Endothelial cell of umbilical vein (primary cell): Measurements from ENCODE around the gene KRT86. TPM values are rescaled to one million over a fixed set of nuclear protein-coding genes. Genes with fewer than 3 reads are reported as not detected.

Experiments used
- BruUV-seq: library from RNA; stranded (reverse); fragments of 400-500 nt; replicated peaks from 2 replicates; lab custom pipeline; 2021; lab: Mats Ljungman, UMichigan
- CTCF ChIA-PET: fragments of 300-600, 350-600 bp; sonication (Branson Sonifier 250); formaldehyde crosslinking; loops from one replicate; lab custom pipeline; 2021; ENCODE audit warnings: antibody characterized with exemption, inconsistent platforms; lab: Charles Lee
- POLR2A ChIA-PET: fragments of 300-600, 350-600 bp; sonication (Branson Sonifier 250); formaldehyde crosslinking; loops from one replicate; lab custom pipeline; 2021; ENCODE audit warnings: antibody characterized with exemption, inconsistent platforms; lab: Charles Lee
- DNase-seq: peaks from one replicate; pipeline ENCODE4 v3.0.0-alpha.2; 2011; ENCODE audit warnings: low read depth, low spot score
- FAIRE-seq: peaks from 2 replicates; lab custom pipeline; 2011; peaks lifted over from hg19 to GRCh38; lab: Jason Lieb, UNC
- H2AFZ ChIP-seq: 2 replicates; pipeline ENCODE4 v1.6.0; 2012; ENCODE audit warnings: low read depth, low read length, control low read depth, inconsistent platforms
- H3K27ac ChIP-seq: 2 replicates; pipeline ENCODE4 v1.5.1; 2011; ENCODE audit warnings: low read depth, mild to moderate bottlenecking, control low read depth, low read length, moderate library complexity; ENCODE audit not compliant: insufficient read depth
- H3K27me3 ChIP-seq, 2 experiments: 2 replicates each; pipeline versions ENCODE4 v1.6.0 to v1.6.1; 2011; ENCODE audit warnings: low read length in 2 of 2, mixed read lengths in 1 of 2; ENCODE audit not compliant: control insufficient read depth in 2 of 2, insufficient read depth in 2 of 2
- H3K36me3 ChIP-seq, 2 experiments: 2 replicates in 1 of 2; 3 replicates in 1 of 2; pipeline ENCODE4 v1.5.1; 2011; ENCODE audit warnings: low read length in 2 of 2, mild to moderate bottlenecking in 1 of 2, moderate library complexity in 1 of 2; ENCODE audit not compliant: control insufficient read depth in 2 of 2, insufficient read depth in 2 of 2; ENCODE audit errors: extremely low read depth in 1 of 2
- H3K4me1 ChIP-seq: 3 replicates; pipeline ENCODE4 v1.5.1; 2011; ENCODE audit warnings: mild to moderate bottlenecking, low read length; ENCODE audit not compliant: control insufficient read depth, insufficient read depth; ENCODE audit errors: extremely low read depth
- H3K4me2 ChIP-seq: 2 replicates; pipeline ENCODE4 v1.6.1; 2011; ENCODE audit warnings: low read length, control low read depth, mixed read lengths; ENCODE audit not compliant: insufficient read depth
- H3K4me3 ChIP-seq, 3 experiments: fragments of 200-600 bp in 1 of 3; sonication (generic), shearing (Covaris generic) in 1 of 3; replicated peaks in 1 of 3; 2 replicates each; pipeline ENCODE4 v1.5.1; 2011 to 2016; ENCODE audit warnings: control low read depth in 3 of 3, low read length in 3 of 3, mild to moderate bottlenecking in 2 of 3, inconsistent platforms in 1 of 3, low read depth in 1 of 3, moderate library complexity in 1 of 3; ENCODE audit not compliant: insufficient read depth in 1 of 3
- H3K79me2 ChIP-seq: 2 replicates; pipeline ENCODE4 v1.6.0; 2012; ENCODE audit warnings: low read length, inconsistent platforms; ENCODE audit not compliant: control insufficient read depth, insufficient read depth
- H3K9ac ChIP-seq: replicated peaks from 2 replicates; pipeline ENCODE3; 2011; ENCODE audit warnings: low read length, control low read depth; ENCODE audit not compliant: insufficient read depth; ENCODE audit errors: extremely low read depth
- H3K9me1 ChIP-seq: replicated peaks from 3 replicates; pipeline ENCODE4 v1.6.0; 2011; ENCODE audit warnings: mild to moderate bottlenecking, low read length; ENCODE audit not compliant: control insufficient read depth, insufficient read depth; ENCODE audit errors: extremely low read depth
- H3K9me3 ChIP-seq: replicated peaks from 2 replicates; pipeline ENCODE4 v1.5.1; 2012; ENCODE audit warnings: low read length, inconsistent platforms; ENCODE audit not compliant: control insufficient read depth, insufficient read depth
- H4K20me1 ChIP-seq: replicated peaks from 2 replicates; pipeline ENCODE3; 2011; ENCODE audit warnings: mild to moderate bottlenecking, low read length; ENCODE audit not compliant: control insufficient read depth, insufficient read depth; ENCODE audit errors: extremely low read depth
- CTCF ChIP-seq, 2 donors: IDR thresholded peaks; 1 replicate in 1 of 2; 2 replicates in 1 of 2; pipeline ENCODE4 v1.5.1; 2011; ENCODE audit warnings: low read length in 2 of 2, mild to moderate bottlenecking in 2 of 2, moderate library complexity in 2 of 2, control low read depth in 1 of 2, inconsistent platforms in 1 of 2, low read depth in 1 of 2; ENCODE audit not compliant: insufficient read depth in 1 of 2; ENCODE audit errors: extremely low read depth in 1 of 2
- EZH2 ChIP-seq: IDR thresholded peaks from 2 replicates; pipeline ENCODE4 v1.6.1; 2012; ENCODE audit warnings: borderline replicate concordance, low read depth, mild to moderate bottlenecking, moderate library complexity, low read length, inconsistent platforms; ENCODE audit not compliant: severe bottlenecking
- FOS ChIP-seq: IDR thresholded peaks from 2 replicates; pipeline ENCODE4 v1.6.1; 2011; ENCODE audit warnings: mild to moderate bottlenecking, low read length, moderate library complexity, borderline replicate concordance; ENCODE audit not compliant: insufficient read depth
- GATA2 ChIP-seq: IDR thresholded peaks from 2 replicates; pipeline ENCODE4 v1.7.0; 2011; ENCODE audit warnings: low read depth, mild to moderate bottlenecking, moderate library complexity, mixed read lengths, low read length; ENCODE audit not compliant: insufficient read length, insufficient read depth
- JUN ChIP-seq: IDR thresholded peaks from 2 replicates; pipeline ENCODE4 v1.6.1; 2011; ENCODE audit warnings: borderline replicate concordance, low read depth; ENCODE audit not compliant: insufficient read length, insufficient read depth
- MAX ChIP-seq: IDR thresholded peaks from 2 replicates; pipeline ENCODE4 v1.6.1; 2011; ENCODE audit not compliant: insufficient read depth, insufficient read length
- MYC ChIP-seq: IDR thresholded peaks from one replicate; pipeline ENCODE4 v1.6.1; 2011; ENCODE audit warnings: mild to moderate bottlenecking, low read depth, low read length
- POLR2A ChIP-seq: IDR thresholded peaks from 2 replicates; pipeline ENCODE4 v1.6.1; 2012; ENCODE audit warnings: low read depth, mild to moderate bottlenecking, control low read depth, low read length
- POLR2AphosphoS5 ChIP-seq: IDR thresholded peaks from 2 replicates; pipeline ENCODE4 v1.6.1; 2012; ENCODE audit warnings: low read depth, mild to moderate bottlenecking, control low read depth, low read length, moderate library complexity; ENCODE audit not compliant: insufficient read depth
- dilution Hi-C: fragments of 300-500 bp; cut with MboI; formaldehyde crosslinking; loops from one replicate; pipeline ENCODE4 v1.15.0; 2019; ENCODE audit warnings: low sequenced_read_pairs; ENCODE audit not compliant: extremely low pct_ligation_motif_present
- intact Hi-C: fragments of 100-400 bp; cut with micrococcal nuclease; formaldehyde crosslinking; loops from one replicate; pipeline ENCODE4 v1.10.0; 2022
- polyA plus RNA-seq, 4 experiments: library from polyadenylated mRNA; depleted of rRNA in 3 of 4; stranded (reverse) in 3 of 4; unstranded in 1 of 4; fragments of >200 nt; gene quantifications; 2 replicates each; pipeline versions ENCODE4 v1.2.1 to v1.2.3, GENCODE V29; 2011 to 2012; ENCODE audit warnings: missing spikeins in 1 of 4
- total RNA-seq: library from RNA; stranded (reverse); gene quantifications from 2 replicates; pipeline ENCODE4 v1.2.3, GENCODE V29; 2021

The KRT86 gene
- total and polyA plus RNA-seq, 2 donors (not counting 3 experiments of a cell fraction or from before 2014, with no cell fraction given), result not detected

GRCh38 chr12:52266514-52266913, 7.9 kb upstream of the KRT86 start:
- CTCF ChIA-PET, result interaction anchor here (0.7 to 4.0 kb wide), 4 partner anchors 14 to 241 kb away, joined by 3 to 28 read pairs (median 3); no protein-coding TSS in a partner anchor
- H3K27ac ChIP-seq, result no peak overlapping the region
- no peak overlapping the region for H3K4me2 ChIP-seq
- no peak overlapping the region for H2AFZ ChIP-seq
- TF ChIP-seq POLR2AphosphoS5 (no peak), POLR2A (no peak), FOS (no peak), MYC (no peak), GATA2 (no peak), MAX (no peak), EZH2 (no peak), CTCF (IDR thresholded peaks at IDR 0.05; ENCODE audit: extremely low read depth in 1 of 2, insufficient read depth in 1 of 2, low read depth in 1 of 2, low read length in 2 of 2) (no peak), JUN (no peak)
- no peak for FAIRE-seq
- H3K9me3 ChIP-seq, result no peaks in the 10 kb centered on the region
- no TSS peak for BruUV-seq
- no peaks in the 10 kb centered on the region for H4K20me1 ChIP-seq
- no peaks in the 10 kb centered on the region for H3K79me2 ChIP-seq
- POLR2A ChIA-PET, result interaction anchor here (0.5 kb wide), 1 partner anchor 20 kb away, joined by 3 read pairs; no protein-coding TSS in a partner anchor
- dilution Hi-C loops, result no loop called here
- no peaks in the 10 kb centered on the region for H3K4me1 ChIP-seq
- no peak overlapping the region for H3K9ac ChIP-seq
- H3K9me1 ChIP-seq, result no peaks in the 10 kb centered on the region
- no peak overlapping the region for H3K4me3 ChIP-seq
- intact Hi-C loops, result no loop called here
- no peaks in the 10 kb centered on the region for H3K36me3 ChIP-seq
- no peak for DNase-seq
- peaks cover 12 to 26% of the 10 kb centered on the region in 2 experiments for H3K27me3 ChIP-seq
